SKM-1 (cell line): ENCODE data around the gene OTUD6A.

ENCODE experiments used
- DNase-seq: peaks from one replicate; lab custom pipeline; 2025; ENCODE audit not compliant: unreplicated experiment; lab: John Stamatoyannopoulos, UW

The OTUD6A gene

GRCh38 chrX:70062076-70062475 is at the start of gene OTUD6A:
Gene OTUD6A, plus strand, starts transcription at chrX:70062457. Its CDS starts 68 bp downstream, at chrX:70062525.
- no peak for DNase-seq

GRCh38 chrX:70012756-70013155 is 49.5 kb upstream of the OTUD6A start:
- no peak for DNase-seq

- no peak for DNase-seq
These were observed 48.5 kb upstream of the OTUD6A start for GRCh38 chrX:70013466-70014381.

- DNase-seq = no peak
These were observed 45.7 kb upstream of the OTUD6A start for GRCh38 chrX:70016513-70016912.

- no peak for DNase-seq
These were observed 39.6 kb upstream of the OTUD6A start for GRCh38 chrX:70022616-70023015.

- no peak for DNase-seq
These were observed 36.8 kb upstream of the OTUD6A start for GRCh38 chrX:70025464-70025863.

GRCh38 chrX:70026112-70026850 is 36.0 kb upstream of the OTUD6A start:
- DNase-seq = no peak

- no peak for DNase-seq
These were observed 35.4 kb upstream of the OTUD6A start for GRCh38 chrX:70026851-70027200.

GRCh38 chrX:70029863-70030262 is 32.4 kb upstream of the OTUD6A start:
- DNase-seq = no peak

GRCh38 chrX:70030301-70030767 is 31.9 kb upstream of the OTUD6A start:
- DNase-seq = no peak

GRCh38 chrX:70032792-70033191 is 29.5 kb upstream of the OTUD6A start:
- DNase-seq = no peak

- DNase-seq = no peak
These were observed 28.8 kb upstream of the OTUD6A start for GRCh38 chrX:70033348-70034051.

- no peak for DNase-seq
These were observed 27.6 kb upstream of the OTUD6A start for GRCh38 chrX:70034646-70035045.

- DNase-seq = no peak
These were observed 23.7 kb upstream of the OTUD6A start for GRCh38 chrX:70038515-70038914.

GRCh38 chrX:70038951-70039350 is 23.3 kb upstream of the OTUD6A start:
- DNase-seq = no peak

- no peak for DNase-seq
These were observed 22.5 kb upstream of the OTUD6A start for GRCh38 chrX:70039758-70040157.

- no peak for DNase-seq
These were observed 20.3 kb upstream of the OTUD6A start for GRCh38 chrX:70041993-70042392.

GRCh38 chrX:70042399-70043371 is 19.6 kb upstream of the OTUD6A start:
- no peak for DNase-seq

GRCh38 chrX:70043685-70044084 is 18.6 kb upstream of the OTUD6A start:
- DNase-seq = no peak

GRCh38 chrX:70044541-70045245 is 17.6 kb upstream of the OTUD6A start:
- no peak for DNase-seq
